IPS DF 4.7 (cell line): ENCODE measurements around the gene IKZF3.
"Not testable (repeated sequence)": the region's sequence is repeated elsewhere in the genome, so short reads cannot be mapped to it uniquely, and the experiment has no call there.

ENCODE experiments used
- DNase-seq: peaks from one replicate; pipeline ENCODE4 v3.0.0-alpha.2; 2013; ENCODE audit warnings: low spot score; ENCODE audit errors: extremely low read depth

IKZF3 gene

GRCh38 chr17:39742126-39742855 lies 121.8 kb downstream of the IKZF3 start:
- no peak for DNase-seq

GRCh38 chr17:39740357-39741111 lies 123.6 kb downstream of the IKZF3 start:
- no peak for DNase-seq

- DNase-seq, result no peak
These were observed 124.2 kb downstream of the IKZF3 start for GRCh38 chr17:39739885-39740356.

- no peak for DNase-seq
These were observed 124.9 kb downstream of the IKZF3 start for GRCh38 chr17:39738983-39739884.

GRCh38 chr17:39738568-39738901 lies 125.6 kb downstream of the IKZF3 start:
- no peak for DNase-seq

- DNase-seq, result no peak
These were observed 126.1 kb downstream of the IKZF3 start, which contains the start of gene GRB7 for GRCh38 chr17:39737760-39738567. GRB7 (plus strand) TSS chr17:39737938; CDS start chr17:39742302, 4,364 bp downstream.

GRCh38 chr17:39737206-39737759 lies 126.8 kb downstream of the IKZF3 start:
- no peak for DNase-seq

GRCh38 chr17:39736319-39737165 lies 127.6 kb downstream of the IKZF3 start:
- DNase-seq, result no peak

- no peak for DNase-seq
These were observed 128.2 kb downstream of the IKZF3 start for GRCh38 chr17:39735882-39736281.

- DNase-seq, result no peak
These were observed 131.5 kb downstream of the IKZF3 start for GRCh38 chr17:39732586-39732985.

GRCh38 chr17:39730095-39730921 lies 133.8 kb downstream of the IKZF3 start, which contains the start of gene MIEN1:
MIEN1 (minus strand) TSS chr17:39730532; CDS start chr17:39730495, 37 bp downstream.
- DNase-seq, result no peak

GRCh38 chr17:39729280-39729851 lies 134.7 kb downstream of the IKZF3 start:
- DNase-seq, result no peak

GRCh38 chr17:39727556-39727955 lies 136.6 kb downstream of the IKZF3 start:
- DNase-seq, result no peak

- DNase-seq, result no peak
These were observed 137.5 kb downstream of the IKZF3 start for GRCh38 chr17:39726617-39727016.

GRCh38 chr17:39725923-39726322 lies 138.2 kb downstream of the IKZF3 start:
- DNase-seq, result not testable (repeated sequence)

GRCh38 chr17:39724731-39725130 lies 139.4 kb downstream of the IKZF3 start:
- DNase-seq, result no peak

GRCh38 chr17:39722965-39723848 lies 140.9 kb downstream of the IKZF3 start:
- DNase-seq, result no peak
